Measurements from ENCODE around the gene EPHA7.

DNA sequence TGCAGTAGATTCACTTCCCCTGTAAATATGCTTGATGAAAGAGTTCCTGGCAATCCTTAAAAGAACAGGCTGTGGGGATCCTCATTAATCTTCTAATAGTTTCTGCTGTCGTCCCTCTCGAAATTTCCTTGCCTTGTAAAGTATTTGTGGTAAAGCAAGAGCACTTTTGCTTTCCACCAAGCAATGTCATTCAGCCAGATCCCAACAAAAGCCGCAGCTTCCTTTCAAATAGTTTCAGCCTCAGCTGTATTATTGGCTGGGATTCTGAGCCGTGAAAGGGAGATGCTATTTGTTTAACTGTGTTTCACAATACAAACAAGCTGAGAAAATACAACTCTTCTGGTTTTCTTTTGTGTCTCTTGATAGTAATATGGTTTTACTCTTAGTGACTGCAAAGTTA, 48.9 kb upstream of the EPHA7 start:
- TF ChIP-seq, protein P1, sequence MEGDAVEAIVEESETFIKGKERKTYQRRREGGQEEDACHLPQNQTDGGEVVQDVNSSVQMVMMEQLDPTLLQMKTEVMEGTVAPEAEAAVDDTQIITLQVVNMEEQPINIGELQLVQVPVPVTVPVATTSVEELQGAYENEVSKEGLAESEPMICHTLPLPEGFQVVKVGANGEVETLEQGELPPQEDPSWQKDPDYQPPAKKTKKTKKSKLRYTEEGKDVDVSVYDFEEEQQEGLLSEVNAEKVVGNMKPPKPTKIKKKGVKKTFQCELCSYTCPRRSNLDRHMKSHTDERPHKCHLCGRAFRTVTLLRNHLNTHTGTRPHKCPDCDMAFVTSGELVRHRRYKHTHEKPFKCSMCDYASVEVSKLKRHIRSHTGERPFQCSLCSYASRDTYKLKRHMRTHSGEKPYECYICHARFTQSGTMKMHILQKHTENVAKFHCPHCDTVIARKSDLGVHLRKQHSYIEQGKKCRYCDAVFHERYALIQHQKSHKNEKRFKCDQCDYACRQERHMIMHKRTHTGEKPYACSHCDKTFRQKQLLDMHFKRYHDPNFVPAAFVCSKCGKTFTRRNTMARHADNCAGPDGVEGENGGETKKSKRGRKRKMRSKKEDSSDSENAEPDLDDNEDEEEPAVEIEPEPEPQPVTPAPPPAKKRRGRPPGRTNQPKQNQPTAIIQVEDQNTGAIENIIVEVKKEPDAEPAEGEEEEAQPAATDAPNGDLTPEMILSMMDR (IDR thresholded peaks at IDR 0.05) = no peak
- peak; percentile 58 for TF ChIP-seq EZH2phosphoT487 (IDR thresholded peaks at IDR 0.05)

Data from neural progenitor cell (in vitro differentiated cells).